Measurements from ENCODE around the gene SMARCA4. TPM values are rescaled to one million over a fixed set of nuclear protein-coding genes. Genes with fewer than 3 reads are reported as not detected.

Gene SMARCA4
- total RNA-seq, 2 experiments from 2014 or later: 69.6 to 74.5 TPM

DNA sequence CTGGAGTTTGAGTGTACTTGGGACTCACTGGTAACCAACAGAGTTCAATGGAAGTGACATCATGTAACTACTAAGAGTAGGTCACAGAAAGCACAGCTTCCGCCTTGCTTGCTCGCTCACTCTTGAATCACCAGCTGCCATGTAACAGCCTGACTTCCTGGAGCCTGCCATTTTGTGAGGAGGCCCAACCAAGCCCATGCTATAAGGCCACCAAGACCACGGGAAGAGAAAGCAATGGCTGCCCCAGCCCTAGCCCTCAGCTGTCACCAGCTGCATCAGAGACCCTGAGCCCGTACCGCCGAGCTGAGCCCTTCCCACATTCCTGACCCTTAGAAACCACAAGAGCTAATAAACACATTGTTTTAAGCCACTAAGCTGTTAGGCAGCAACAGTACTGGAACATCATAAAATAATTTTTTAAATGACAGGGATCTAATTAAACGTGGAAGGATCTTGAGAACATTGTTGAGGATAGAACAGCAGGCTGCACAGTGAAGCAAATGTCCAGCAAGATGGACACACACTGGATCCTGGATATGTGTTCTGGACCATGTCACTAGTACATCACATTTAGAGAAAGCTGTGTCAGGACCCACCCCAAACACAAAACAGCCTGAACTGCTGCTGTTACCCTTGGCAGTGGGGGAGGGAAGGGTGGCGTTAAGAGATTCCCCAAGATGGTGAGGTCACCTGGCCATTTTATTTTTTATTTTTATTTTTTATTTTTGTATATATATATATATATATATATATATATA is 106.7 kb downstream of the SMARCA4 start:
- ATAC-seq (ENCODE audit: poor library complexity): no peak
- no peak for DNase-seq
- no peaks in the 10 kb centered on the region for H3K36me3 ChIP-seq (ENCODE audit: insufficient read depth, low read length)
- ChIA-PET CTCF (interaction anchor here (0.6 to 1.4 kb wide), 2 partner anchors 21 to 58 kb away, joined by 3 read pairs; partner anchors contain the start of gene LDLR), POLR2A (no interaction called here)
- H3K27me3 ChIP-seq (ENCODE audit: control insufficient read depth in 1 of 2, insufficient read depth in 2 of 2, low read length in 2 of 2): no peaks in the 10 kb centered on the region
- no peaks in the 10 kb centered on the region for H3K4me1 Mint-ChIP-seq (ENCODE audit: low read depth)
- H3K9me3 Mint-ChIP-seq: no peaks in the 10 kb centered on the region
- H3K4me3 Mint-ChIP-seq: no peak overlapping the region
- peaks cover 0 to 7% of the 10 kb centered on the region in 2 experiments for H3K9me3 ChIP-seq (ENCODE audit: control insufficient read depth in 1 of 2, insufficient read depth in 1 of 2, low read length in 2 of 2)
- no peak overlapping the region for H3K27ac ChIP-seq (ENCODE audit: low read depth in 1 of 2, low read length in 2 of 2)
- intact Hi-C loops (cut with DNase I, micrococcal nuclease): no loop called here
- H3K27ac Mint-ChIP-seq: no peak overlapping the region
- no peaks in the 10 kb centered on the region for H3K27me3 Mint-ChIP-seq
- peaks cover 11% of the 10 kb centered on the region for H3K36me3 Mint-ChIP-seq (ENCODE audit: low read depth)
- H3K4me3 ChIP-seq (ENCODE audit: low read length): no peak overlapping the region
- H3K4me1 ChIP-seq (ENCODE audit: insufficient read depth, low read length): peaks cover 4% of the 10 kb centered on the region
- no peak for TF ChIP-seq CTCF (IDR thresholded peaks at IDR 0.05)

DNA sequence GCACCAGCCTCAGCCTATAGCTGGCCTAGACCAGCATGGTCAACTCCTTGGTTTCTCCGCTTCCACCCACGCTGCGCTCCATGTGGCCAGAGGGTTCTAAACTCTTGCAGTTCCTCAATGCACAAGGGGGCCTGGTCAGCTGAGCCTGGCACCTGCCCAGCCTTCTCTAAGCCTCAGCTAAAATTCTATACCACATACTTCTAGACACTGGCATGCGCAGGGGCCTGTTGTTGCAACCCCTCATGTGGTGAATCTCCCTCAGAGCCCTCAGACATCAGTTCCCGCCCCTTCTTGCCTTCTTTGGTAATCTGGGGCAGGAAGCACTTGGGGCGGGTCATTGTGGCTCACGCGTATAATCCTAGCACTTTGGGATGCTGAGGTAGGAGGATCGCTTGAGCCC is 108.7 kb downstream of the SMARCA4 start:
- no peak overlapping the region for H3K4me3 ChIP-seq (ENCODE audit: low read length)
- no peaks in the 10 kb centered on the region for H3K27me3 ChIP-seq (ENCODE audit: control insufficient read depth in 1 of 2, insufficient read depth in 2 of 2, low read length in 2 of 2)
- DNase-seq (no peak), ATAC-seq (ENCODE audit: poor library complexity) (no peak)
- ChIA-PET POLR2A (interaction anchor here (0.7 kb wide), 1 partner anchor 1783 kb away, joined by 4 read pairs; no protein-coding TSS in a partner anchor), CTCF (interaction anchor here (0.9 kb wide), 1 partner anchor 56 kb away, joined by 3 read pairs; no protein-coding TSS in a partner anchor)
- Mint-ChIP-seq H3K4me3 (no peak overlapping the region), H3K27ac (no peak overlapping the region), H3K27me3 (no peaks in the 10 kb centered on the region), H3K4me1 (ENCODE audit: low read depth) (peaks cover 7% of the 10 kb centered on the region), H3K36me3 (ENCODE audit: low read depth) (peaks cover 11% of the 10 kb centered on the region), H3K9me3 (no peaks in the 10 kb centered on the region)
- TF ChIP-seq CTCF (IDR thresholded peaks at IDR 0.05): no peak
- no peaks in the 10 kb centered on the region for H3K36me3 ChIP-seq (ENCODE audit: insufficient read depth, low read length)
- intact Hi-C loops (cut with DNase I, micrococcal nuclease): no loop called here
- H3K4me1 ChIP-seq (ENCODE audit: insufficient read depth, low read length): peaks cover 9% of the 10 kb centered on the region
- no peak overlapping the region for H3K27ac ChIP-seq (ENCODE audit: low read depth in 1 of 2, low read length in 2 of 2)
- H3K9me3 ChIP-seq (ENCODE audit: control insufficient read depth in 1 of 2, insufficient read depth in 1 of 2, low read length in 2 of 2): peaks cover 0 to 7% of the 10 kb centered on the region in 2 experiments

DNA sequence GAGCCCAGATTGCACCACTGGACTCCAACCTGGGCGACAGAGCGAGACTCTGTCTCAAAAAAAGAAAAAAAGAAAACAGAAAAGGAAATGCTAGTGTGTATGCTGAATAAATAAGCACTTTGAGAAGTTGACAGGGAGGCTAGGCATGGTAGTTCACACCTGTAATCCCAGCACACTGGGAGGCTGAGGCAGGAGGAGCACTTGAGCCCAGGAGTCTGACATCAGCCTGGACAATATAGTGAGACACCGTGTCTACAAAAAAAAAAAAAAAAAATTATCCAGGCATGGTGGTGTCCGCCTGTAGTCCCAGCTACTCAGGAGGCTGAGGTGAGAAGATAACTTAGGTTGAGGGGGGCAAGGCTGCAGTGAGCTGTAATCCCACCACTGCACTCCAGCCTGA is 109.3 kb downstream of the SMARCA4 start:
- ChIA-PET POLR2A (interaction anchor here (0.7 kb wide), 1 partner anchor 1783 kb away, joined by 4 read pairs; no protein-coding TSS in a partner anchor), CTCF (interaction anchor here (0.7 kb wide), 1 partner anchor 412 kb away, joined by 3 read pairs; no protein-coding TSS in a partner anchor)
- H3K27ac ChIP-seq (ENCODE audit: low read depth in 1 of 2, low read length in 2 of 2): no peak overlapping the region
- Mint-ChIP-seq H3K36me3 (ENCODE audit: low read depth) (peaks cover 11% of the 10 kb centered on the region), H3K27ac (no peak overlapping the region), H3K4me3 (no peak overlapping the region), H3K4me1 (ENCODE audit: low read depth) (peaks cover 10% of the 10 kb centered on the region), H3K27me3 (no peaks in the 10 kb centered on the region), H3K9me3 (no peaks in the 10 kb centered on the region)
- intact Hi-C loops (cut with DNase I, micrococcal nuclease): no loop called here
- no peak for TF ChIP-seq CTCF (IDR thresholded peaks at IDR 0.05)
- peaks cover 10% of the 10 kb centered on the region for H3K4me1 ChIP-seq (ENCODE audit: insufficient read depth, low read length)
- no peak overlapping the region for H3K4me3 ChIP-seq (ENCODE audit: low read length)
- H3K36me3 ChIP-seq (ENCODE audit: insufficient read depth, low read length): no peaks in the 10 kb centered on the region
- peaks cover 0 to 7% of the 10 kb centered on the region in 2 experiments for H3K9me3 ChIP-seq (ENCODE audit: control insufficient read depth in 1 of 2, insufficient read depth in 1 of 2, low read length in 2 of 2)
- DNase-seq (no peak), ATAC-seq (ENCODE audit: poor library complexity) (no peak)
- no peaks in the 10 kb centered on the region for H3K27me3 ChIP-seq (ENCODE audit: control insufficient read depth in 1 of 2, insufficient read depth in 2 of 2, low read length in 2 of 2)
